Immature natural killer cell (primary cell): Measurements from ENCODE around the gene ZNF668. TPM values are rescaled to one million over a fixed set of nuclear protein-coding genes. Genes with fewer than 3 reads are reported as not detected.
A peak's percentile ranks its signal among the peaks of the same experiment; 100 is the strongest.
"Not testable (repeated sequence)": the region's sequence is repeated elsewhere in the genome, so short reads cannot be mapped to it uniquely, and the experiment has no call there.

Source experiments
- DNase-seq, 3 donors: peaks; one replicate each; pipeline ENCODE4 v3.0.0; 2022; ENCODE audit warnings: mixed read lengths in 1 of 3
- H3K27ac Mint-ChIP-seq, 6 donors: one replicate each; pipeline ENCODE4 v1.8.0; 2020; ENCODE audit warnings: mixed read lengths in 6 of 6, mild to moderate bottlenecking in 5 of 6, inconsistent platforms in 4 of 6, moderate library complexity in 3 of 6
- H3K27me3 Mint-ChIP-seq, 3 donors: one replicate each; pipeline ENCODE4 v1.8.0; 2020 to 2021; ENCODE audit warnings: low read depth in 3 of 3, mild to moderate bottlenecking in 3 of 3, mixed read lengths in 3 of 3, moderate library complexity in 3 of 3, inconsistent platforms in 1 of 3
- H3K36me3 Mint-ChIP-seq, 3 donors: one replicate each; pipeline ENCODE4 v1.8.0; 2020; ENCODE audit warnings: mixed read lengths in 3 of 3, inconsistent platforms in 2 of 3, mild to moderate bottlenecking in 2 of 3
- H3K4me1 Mint-ChIP-seq, 2 donors: one replicate each; pipeline ENCODE4 v1.8.0; 2020; ENCODE audit warnings: inconsistent platforms in 2 of 2, mild to moderate bottlenecking in 2 of 2, mixed read lengths in 2 of 2, moderate library complexity in 1 of 2
- H3K4me3 Mint-ChIP-seq, 5 donors: one replicate each; pipeline ENCODE4 v1.8.0; 2020; ENCODE audit warnings: mild to moderate bottlenecking in 5 of 5, mixed read lengths in 5 of 5, inconsistent platforms in 3 of 5, moderate library complexity in 3 of 5
- H3K9me3 Mint-ChIP-seq, 6 donors: one replicate each; pipeline ENCODE4 v1.8.0; 2020; ENCODE audit warnings: mild to moderate bottlenecking in 6 of 6, mixed read lengths in 6 of 6, inconsistent platforms in 4 of 6, moderate library complexity in 3 of 6
- polyA plus RNA-seq, 3 donors: library from polyadenylated mRNA; unstranded; fragments of 300-500 nt; fragmentation: Illumina TruSeq; gene quantifications; one replicate each; pipeline ENCODE4 v1.2.3, GENCODE V29; 2021

ZNF668 gene
- polyA plus RNA-seq, 3 donors from 2014 or later = 6.8 to 17.2 (median 10.1) TPM

DNA sequence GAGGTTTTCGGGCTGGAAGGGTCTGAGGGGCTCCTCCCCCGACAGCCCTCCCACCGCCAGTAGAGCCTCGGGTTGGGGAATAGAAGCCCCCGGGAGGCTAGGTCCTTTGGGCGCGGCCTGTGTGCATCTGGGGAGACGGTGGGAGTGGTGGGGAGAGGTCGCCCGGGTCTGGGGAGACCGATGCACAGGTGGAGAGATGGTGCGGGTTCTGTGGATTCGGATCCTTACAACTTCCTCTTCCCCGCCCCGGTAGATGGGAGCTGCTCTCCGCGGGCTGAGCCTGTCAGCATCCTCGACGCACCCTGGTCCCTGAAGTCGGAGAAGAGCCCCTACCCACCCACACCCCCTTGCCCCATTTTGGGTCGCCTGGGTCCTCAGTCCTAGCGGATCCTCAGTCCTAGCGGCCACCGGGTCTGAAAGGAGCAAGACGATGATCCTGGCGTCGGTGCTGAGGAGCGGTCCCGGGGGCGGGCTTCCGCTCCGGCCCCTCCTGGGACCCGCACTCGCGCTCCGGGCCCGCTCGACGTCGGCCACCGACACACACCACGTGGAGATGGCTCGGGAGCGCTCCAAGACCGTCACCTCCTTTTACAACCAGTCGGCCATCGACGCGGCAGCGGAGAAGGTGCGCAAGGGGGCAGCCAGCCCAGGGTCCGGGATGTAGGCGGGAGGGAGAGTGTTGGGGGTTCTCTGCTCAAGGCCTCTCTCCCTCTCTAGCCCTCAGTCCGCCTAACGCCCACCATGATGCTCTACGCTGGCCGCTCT lies 34.9 kb upstream of the ZNF668 start:
- no peak for DNase-seq
- H3K27ac Mint-ChIP-seq = peak overlapping the region in 2 of 6 donors; percentile 69 to 71
- H3K4me1 Mint-ChIP-seq = peaks cover 16 to 17% of the 10 kb centered on the region in 2 donors
- peaks cover 0 to 8% (median 4%) of the 10 kb centered on the region in 3 donors for H3K36me3 Mint-ChIP-seq
- H3K9me3 Mint-ChIP-seq = no peaks in the 10 kb centered on the region
- H3K4me3 Mint-ChIP-seq = peak overlapping the region; percentile 76 to 81 (median 79)
- H3K27me3 Mint-ChIP-seq = peaks cover 0 to 3% (median 0%) of the 10 kb centered on the region in 3 donors

DNA sequence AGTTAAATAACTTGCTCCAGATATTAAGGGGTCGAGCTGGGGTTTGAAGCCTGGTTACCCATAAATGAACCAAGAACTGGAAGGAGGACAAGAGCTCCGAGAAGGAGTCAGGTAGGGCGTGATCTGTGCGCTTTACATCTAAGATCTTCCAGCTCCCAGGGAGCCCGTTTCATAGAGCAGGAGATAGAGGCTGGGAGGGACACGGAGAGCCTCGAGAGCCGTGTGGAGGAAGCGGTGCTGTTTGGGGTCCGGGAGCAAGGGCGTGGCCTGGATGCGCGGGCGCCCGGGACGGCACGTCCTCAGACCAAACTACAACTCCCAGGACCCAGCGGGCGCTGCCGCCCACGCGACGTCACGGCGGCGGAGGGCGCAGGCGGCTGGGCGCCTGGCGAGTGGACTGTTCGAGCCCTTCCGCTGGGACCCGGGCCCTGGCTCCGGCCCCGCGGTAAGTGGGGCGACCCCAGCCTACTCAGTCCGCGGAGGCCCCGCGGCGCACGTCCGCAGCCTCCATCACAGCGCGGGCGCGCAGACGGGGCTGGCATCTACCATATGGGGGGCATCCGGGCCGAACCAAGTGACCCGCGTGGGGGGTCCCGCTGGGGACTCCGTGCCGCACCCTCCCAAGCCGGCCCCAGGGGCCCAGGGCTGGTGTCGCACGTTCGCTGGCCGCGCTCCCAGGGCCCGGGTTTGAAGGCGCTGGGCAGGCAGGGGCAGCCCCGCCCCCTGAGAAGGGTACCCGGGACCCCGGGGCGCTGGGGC lies 34.2 kb upstream of the ZNF668 start, which contains the start of gene BCKDK:
Gene BCKDK (plus strand): TSS at position 352 of the 759 bp plus-strand sequence. CDS start 838 bp downstream, outside the sequence.
- peak; percentile 41 to 47 (median 41) for DNase-seq
- peaks cover 15 to 16% of the 10 kb centered on the region in 2 donors for H3K4me1 Mint-ChIP-seq

GRCh38 chr16:31107465-31107867 lies 33.4 kb upstream of the ZNF668 start:
- H3K27ac Mint-ChIP-seq = peak overlapping the region in 5 of 6 donors; percentile 10 to 73 (median 47)
- no peaks in the 10 kb centered on the region for H3K9me3 Mint-ChIP-seq
- H3K27me3 Mint-ChIP-seq = peaks cover 0 to 5% (median 2%) of the 10 kb centered on the region in 3 donors
- peaks cover 0 to 7% (median 4%) of the 10 kb centered on the region in 3 donors for H3K36me3 Mint-ChIP-seq
- no peak for DNase-seq
- peaks cover 15 to 16% of the 10 kb centered on the region in 2 donors for H3K4me1 Mint-ChIP-seq
- H3K4me3 Mint-ChIP-seq = peak overlapping the region; percentile 80 to 89 (median 84)

More for the DNA sequence above, 34.2 kb upstream of the ZNF668 start, which contains the start of gene BCKDK:
- H3K27ac Mint-ChIP-seq = peak within 1 kb of the TSS; percentile 47 to 81 (median 65)
- H3K27me3 Mint-ChIP-seq = peaks cover 0 to 5% (median 0%) of the 10 kb centered on the region in 3 donors
- peak within 1 kb of the TSS; percentile 80 to 89 (median 84) for H3K4me3 Mint-ChIP-seq
- no peaks in the 10 kb centered on the region for H3K9me3 Mint-ChIP-seq
- peaks cover 0 to 8% (median 4%) of the 10 kb centered on the region in 3 donors for H3K36me3 Mint-ChIP-seq

GRCh38 chr16:31106509-31107464 lies 32.7 kb upstream of the ZNF668 start:
- Mint-ChIP-seq H3K4me1 (peaks cover 15 to 16% of the 10 kb centered on the region in 2 donors), H3K27ac (peak overlapping the region in 2 of 6 donors; percentile 10 to 47), H3K36me3 (peaks cover 0 to 6% (median 4%) of the 10 kb centered on the region in 3 donors), H3K4me3 (peak overlapping the region in 3 of 5 donors; percentile 80 to 84 (median 83)), H3K27me3 (peaks cover 0 to 5% (median 2%) of the 10 kb centered on the region in 3 donors), H3K9me3 (no peaks in the 10 kb centered on the region)
- DNase-seq = no peak

GRCh38 chr16:31105677-31106213 lies 31.7 kb upstream of the ZNF668 start:
- peaks cover 0 to 6% (median 4%) of the 10 kb centered on the region in 3 donors for H3K36me3 Mint-ChIP-seq
- peak overlapping the region; percentile 39 to 84 (median 74) for H3K27ac Mint-ChIP-seq
- H3K4me1 Mint-ChIP-seq = peaks cover 15 to 16% of the 10 kb centered on the region in 2 donors
- peaks cover 1 to 7% (median 2%) of the 10 kb centered on the region in 3 donors for H3K27me3 Mint-ChIP-seq
- H3K4me3 Mint-ChIP-seq = peak overlapping the region; percentile 35 to 65 (median 58)
- DNase-seq = peak; percentile 83 to 85 (median 84)
- no peaks in the 10 kb centered on the region for H3K9me3 Mint-ChIP-seq

DNA sequence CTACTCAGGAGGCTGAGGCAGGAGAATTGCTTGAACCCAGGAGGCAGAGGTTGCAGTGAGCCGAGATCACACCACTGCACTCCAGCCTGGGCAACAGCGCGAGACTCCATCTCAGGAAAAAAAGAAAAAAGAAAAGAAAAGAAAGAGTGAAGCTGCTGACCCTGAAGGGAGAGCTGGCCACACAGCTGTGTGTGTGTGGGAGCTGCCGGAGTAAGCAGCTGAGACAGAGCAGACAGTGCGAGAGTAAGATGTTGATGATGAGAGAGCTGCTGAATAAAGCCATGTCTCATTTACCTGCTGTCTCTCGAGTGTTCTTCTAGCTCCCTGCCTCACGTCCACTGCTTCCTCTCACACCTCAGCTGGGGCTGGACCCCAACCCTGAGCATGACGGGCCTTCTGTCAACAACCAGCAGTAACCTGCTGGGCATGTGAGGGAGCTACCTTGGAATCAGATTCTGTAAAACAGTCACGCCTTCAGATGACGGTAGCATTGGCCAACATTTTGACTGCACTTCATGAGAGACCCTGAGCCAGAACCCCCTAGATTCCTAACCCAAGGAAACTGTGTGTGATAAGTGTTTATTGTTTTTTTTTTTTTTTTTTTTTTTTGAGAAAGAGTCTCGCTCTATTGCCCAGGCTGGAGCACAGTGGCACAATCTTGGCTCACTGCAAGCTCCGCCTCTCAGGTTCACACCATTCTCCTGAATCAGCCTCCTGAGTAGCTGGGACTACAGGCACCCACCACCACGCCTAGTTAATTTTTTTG lies 27.0 kb upstream of the ZNF668 start:
- H3K9me3 Mint-ChIP-seq, H3K27ac Mint-ChIP-seq, H3K27me3 Mint-ChIP-seq, DNase-seq, H3K36me3 Mint-ChIP-seq, H3K4me3 Mint-ChIP-seq: not testable (repeated sequence)
- H3K4me1 Mint-ChIP-seq = peaks cover 4 to 12% of the 10 kb centered on the region in 2 donors

GRCh38 chr16:31099860-31100638 lies 26.0 kb upstream of the ZNF668 start:
- H3K9me3 Mint-ChIP-seq = peaks cover 0 to 1% (median 0%) of the 10 kb centered on the region in 6 donors
- no peak overlapping the region for H3K4me3 Mint-ChIP-seq
- DNase-seq = no peak
- H3K4me1 Mint-ChIP-seq = peaks cover 8 to 16% of the 10 kb centered on the region in 2 donors
- H3K27me3 Mint-ChIP-seq = peaks cover 9 to 11% (median 10%) of the 10 kb centered on the region in 3 donors
- no peaks in the 10 kb centered on the region for H3K36me3 Mint-ChIP-seq
- H3K27ac Mint-ChIP-seq = no peak overlapping the region

GRCh38 chr16:31094424-31095120 lies 20.5 kb upstream of the ZNF668 start, which contains the start of gene VKORC1:
VKORC1 (minus strand) TSS chr16:31094797; CDS start chr16:31094729, 68 bp downstream.
- Mint-ChIP-seq H3K4me1 (peaks cover 22 to 30% of the 10 kb centered on the region in 2 donors), H3K4me3 (peak within 1 kb of the TSS; percentile 78 to 97 (median 87)), H3K36me3 (no peaks in the 10 kb centered on the region), H3K27me3 (peaks cover 10 to 12% (median 12%) of the 10 kb centered on the region in 3 donors), H3K27ac (peak within 1 kb of the TSS; percentile 84 to 97 (median 90)), H3K9me3 (no peaks in the 10 kb centered on the region)
- peak; percentile 75 to 79 (median 77) for DNase-seq

DNA sequence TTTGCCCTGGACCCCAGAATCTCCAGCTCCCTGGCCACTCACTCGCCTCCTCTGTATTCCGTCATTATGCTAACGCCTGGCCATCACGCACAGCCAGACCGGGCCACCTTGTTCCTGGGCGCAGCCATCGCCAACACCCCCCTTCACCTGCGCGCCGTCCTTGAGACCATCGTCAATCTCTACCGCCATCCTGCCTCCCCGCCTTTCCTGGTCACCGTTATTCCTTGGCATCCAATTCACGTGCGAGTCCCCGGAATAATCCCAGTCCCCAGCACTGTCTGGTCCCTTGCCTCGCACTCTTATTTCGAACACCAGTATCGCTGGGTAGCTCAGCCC lies 20.0 kb upstream of the ZNF668 start:
- no peaks in the 10 kb centered on the region for H3K36me3 Mint-ChIP-seq
- no peaks in the 10 kb centered on the region for H3K9me3 Mint-ChIP-seq
- DNase-seq = no peak
- peak overlapping the region; percentile 78 to 97 (median 87) for H3K4me3 Mint-ChIP-seq
- peak overlapping the region; percentile 75 to 97 (median 90) for H3K27ac Mint-ChIP-seq
- peaks cover 10 to 12% (median 12%) of the 10 kb centered on the region in 3 donors for H3K27me3 Mint-ChIP-seq
- H3K4me1 Mint-ChIP-seq = peaks cover 22 to 30% of the 10 kb centered on the region in 2 donors

- peak overlapping the region in 1 of 6 donors; percentile 50 for H3K27ac Mint-ChIP-seq
- no peaks in the 10 kb centered on the region for H3K9me3 Mint-ChIP-seq
- no peaks in the 10 kb centered on the region for H3K36me3 Mint-ChIP-seq
- peaks cover 22 to 30% of the 10 kb centered on the region in 2 donors for H3K4me1 Mint-ChIP-seq
- H3K4me3 Mint-ChIP-seq = peak overlapping the region in 4 of 5 donors; percentile 33 to 56 (median 39)
- peaks cover 10 to 12% (median 12%) of the 10 kb centered on the region in 3 donors for H3K27me3 Mint-ChIP-seq
- no peak for DNase-seq
Measured at GRCh38 chr16:31093132-31093703, 19.2 kb upstream of the ZNF668 start.
